GM21515 (cell line): ENCODE results near the gene ATRN.

Experiments
- ATAC-seq: cut with Tn5 transposase; IDR thresholded peaks from one replicate; pipeline ENCODE4 v1.9.1; 2021; ENCODE audit not compliant: unreplicated experiment

ATRN gene

GRCh38 chr20:3672547-3673171, 201.8 kb downstream of the ATRN start:
- ATAC-seq: no peak

GRCh38 chr20:3673221-3674070, 202.6 kb downstream of the ATRN start:
- no peak for ATAC-seq

GRCh38 chr20:3674447-3674846, 203.6 kb downstream of the ATRN start:
- ATAC-seq: no peak

GRCh38 chr20:3674995-3675900, 204.4 kb downstream of the ATRN start:
- ATAC-seq: no peak

GRCh38 chr20:3677733-3678132, 206.9 kb downstream of the ATRN start:
- no peak for ATAC-seq

- ATAC-seq: no peak
Measured at GRCh38 chr20:3678198-3678597, 207.4 kb downstream of the ATRN start.

GRCh38 chr20:3678856-3679720, 208.3 kb downstream of the ATRN start:
- ATAC-seq: no peak

GRCh38 chr20:3679749-3680700, 209.2 kb downstream of the ATRN start:
- no peak for ATAC-seq

- ATAC-seq: no peak
Measured at GRCh38 chr20:3680701-3681351, 210.0 kb downstream of the ATRN start.

- no peak for ATAC-seq
Measured at GRCh38 chr20:3681352-3681930, 210.6 kb downstream of the ATRN start.

- no peak for ATAC-seq
Measured at GRCh38 chr20:3681931-3682781, 211.3 kb downstream of the ATRN start, which contains the start of gene ADAM33. Gene ADAM33 (minus strand): TSS chr20:3682010. CDS start chr20:3682004, 6 bp downstream.

- ATAC-seq: no peak
Measured at GRCh38 chr20:3685341-3685740, 214.5 kb downstream of the ATRN start.

GRCh38 chr20:3686421-3686820, 215.6 kb downstream of the ATRN start:
- no peak for ATAC-seq

- ATAC-seq: no peak
Measured at GRCh38 chr20:3686867-3687321, 216.1 kb downstream of the ATRN start.

GRCh38 chr20:3687655-3688054, 216.8 kb downstream of the ATRN start:
- no peak for ATAC-seq

GRCh38 chr20:3689978-3690377, 219.2 kb downstream of the ATRN start:
- ATAC-seq: no peak

- no peak for ATAC-seq
Measured at GRCh38 chr20:3690413-3690812, 219.6 kb downstream of the ATRN start.
